GM18858 (cell line): Measurements from ENCODE around the gene OSBPL3.
"Not testable (repeated sequence)": the region's sequence is repeated elsewhere in the genome, so short reads cannot be mapped to it uniquely, and the experiment has no call there.

Experiments used
- ATAC-seq: cut with Tn5 transposase; IDR thresholded peaks from one replicate; pipeline ENCODE4 v1.9.1; 2021; ENCODE audit not compliant: unreplicated experiment

The OSBPL3 gene

DNA sequence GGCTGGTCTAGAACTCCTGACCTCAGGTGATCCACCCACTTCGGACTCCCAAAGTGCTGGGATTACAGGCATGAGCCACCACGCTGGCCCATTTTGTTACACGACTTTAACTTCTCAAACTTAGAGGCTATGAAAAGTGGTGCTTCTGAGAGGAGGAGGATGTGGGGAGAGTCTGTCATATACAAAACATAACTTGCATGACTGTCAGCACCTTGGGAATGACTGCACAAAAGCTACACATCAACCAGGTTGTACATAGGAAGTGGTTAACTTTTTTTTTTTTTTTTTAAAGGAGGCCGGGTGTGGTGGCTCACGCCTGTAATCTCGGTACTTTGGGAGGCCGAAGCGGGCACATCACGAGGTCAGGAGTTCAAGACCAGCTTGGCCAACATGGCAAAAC, 179.3 kb downstream of the OSBPL3 start:
- ATAC-seq, result no peak

DNA sequence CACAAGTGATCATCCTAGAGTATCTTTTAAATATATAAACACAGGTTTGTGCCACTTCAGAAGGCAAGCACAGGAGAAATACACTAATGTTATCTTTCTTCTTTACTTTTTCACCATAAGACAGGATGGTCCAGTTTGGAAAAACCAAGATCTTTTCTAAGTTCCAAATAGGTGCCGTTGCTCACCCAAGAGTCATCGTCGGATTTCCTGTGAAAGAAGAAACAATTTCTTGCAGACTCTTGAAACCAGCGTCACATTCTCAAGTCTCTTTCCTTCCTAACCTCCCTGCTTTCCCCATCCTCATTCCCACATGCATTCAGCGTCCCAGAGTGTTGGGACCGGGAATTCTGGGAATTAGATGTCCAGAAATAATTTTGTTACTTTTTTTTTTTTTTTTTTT, 179.9 kb downstream of the OSBPL3 start:
- no peak for ATAC-seq

DNA sequence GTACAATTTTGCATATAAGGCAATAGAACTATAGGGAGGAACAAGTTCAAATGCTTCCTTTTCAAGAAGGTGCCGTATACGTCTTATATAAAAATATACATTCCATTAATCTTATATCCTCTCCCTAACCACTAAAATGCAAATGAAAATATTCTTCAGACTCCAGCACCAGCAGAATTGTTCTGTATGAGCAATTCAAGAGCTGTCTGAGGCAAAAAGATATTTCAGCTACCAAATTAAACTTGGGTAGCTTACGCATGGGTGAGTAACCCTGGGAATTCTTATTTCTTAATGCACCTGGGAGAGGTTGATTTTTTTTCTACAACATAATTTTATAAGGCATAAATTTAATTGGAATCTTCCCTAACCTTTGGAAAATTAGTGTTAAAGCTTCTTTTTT, 180.5 kb downstream of the OSBPL3 start:
- ATAC-seq, result no peak

DNA sequence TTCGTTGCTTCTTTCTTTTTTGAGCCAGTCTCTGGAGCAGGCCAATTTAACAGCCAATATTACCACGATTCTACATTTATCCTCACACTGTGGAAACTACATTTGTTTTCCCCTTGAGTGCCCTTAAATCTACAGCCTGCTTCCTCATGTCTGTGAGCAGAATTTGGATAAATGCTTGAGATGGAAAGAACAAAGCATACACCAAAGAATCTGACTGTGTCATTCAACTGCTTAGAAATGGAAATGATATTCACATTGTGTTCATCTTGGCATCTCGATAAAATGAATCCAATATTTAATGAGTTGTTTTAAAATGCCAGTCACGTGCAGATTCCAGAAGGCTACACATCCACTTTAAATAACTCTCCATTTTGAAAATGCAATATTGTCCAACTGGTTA, 181.7 kb downstream of the OSBPL3 start:
- ATAC-seq, result no peak

- ATAC-seq, result no peak
Observed at GRCh38 chr7:24797270-24797669, 182.7 kb downstream of the OSBPL3 start.

DNA sequence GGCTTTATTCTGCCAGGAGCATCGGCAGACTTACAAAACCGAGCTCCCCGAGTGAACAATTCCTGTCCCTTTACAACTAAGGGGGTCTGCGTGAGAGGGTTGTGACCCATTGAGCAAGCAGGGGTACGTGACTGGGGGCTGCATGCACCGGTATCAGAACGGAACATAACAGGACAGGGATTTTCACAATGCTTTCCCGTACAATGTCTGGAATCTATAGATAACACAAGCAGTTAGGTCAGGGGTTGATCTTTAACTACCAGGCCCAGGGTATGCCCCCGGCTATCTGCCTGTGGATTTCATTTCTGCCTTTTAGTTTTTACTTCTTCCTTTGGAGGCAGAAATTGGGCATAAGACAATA, 184.6 kb downstream of the OSBPL3 start:
- no peak for ATAC-seq

- not testable (repeated sequence) for ATAC-seq
Observed at GRCh38 chr7:24794751-24795406, 185.1 kb downstream of the OSBPL3 start.

- ATAC-seq, result no peak
Observed at GRCh38 chr7:24793982-24794648, 185.9 kb downstream of the OSBPL3 start.

DNA sequence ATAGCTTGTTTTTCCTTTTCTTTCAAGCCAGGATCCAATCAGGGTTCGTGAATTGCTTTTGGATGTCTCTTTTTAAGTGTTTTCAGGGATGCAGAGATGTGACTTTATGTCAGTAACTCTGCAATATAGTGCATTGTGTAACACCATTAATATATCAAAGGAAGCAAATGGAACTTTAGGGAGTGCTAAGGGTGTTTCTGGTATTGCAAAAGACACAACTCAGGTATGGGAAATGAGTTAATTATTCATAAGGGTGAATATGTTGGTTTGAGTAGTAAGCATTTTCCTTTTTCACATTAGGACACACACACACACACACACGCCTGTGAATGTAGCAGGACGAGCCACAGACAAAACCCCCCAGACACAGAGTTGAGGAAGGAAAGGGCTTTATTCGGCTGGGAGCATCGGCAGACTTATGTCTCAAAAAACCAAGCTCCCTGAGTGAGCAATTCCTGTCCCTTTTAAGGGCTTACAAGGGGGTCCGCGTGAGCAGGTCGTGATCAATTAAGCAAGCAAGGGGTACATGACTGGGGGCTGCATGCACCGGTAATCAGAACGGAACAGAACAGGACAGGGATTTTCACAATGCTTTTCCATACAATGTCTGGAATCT, 190.9 kb downstream of the OSBPL3 start:
- ATAC-seq, result no peak

DNA sequence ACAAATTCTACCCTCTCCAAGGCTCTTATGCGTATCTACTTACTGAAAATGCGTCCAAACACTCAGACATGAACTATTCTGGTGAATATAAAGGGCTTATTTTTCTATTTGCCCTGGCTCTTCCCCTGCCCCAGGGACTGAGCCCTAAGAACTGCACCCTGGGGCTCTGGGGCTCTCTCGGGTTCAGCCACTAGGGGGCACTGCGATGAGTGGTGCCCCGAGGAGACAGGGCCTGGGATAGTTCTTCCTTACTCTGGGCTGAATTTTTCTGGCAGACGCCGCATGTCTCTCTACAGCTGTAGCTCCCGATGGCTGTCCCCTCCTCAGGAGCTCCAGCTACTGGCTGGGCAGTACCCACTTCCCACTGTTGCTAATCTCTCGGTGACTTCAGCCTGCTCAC, 191.9 kb downstream of the OSBPL3 start:
- ATAC-seq, result no peak

GRCh38 chr7:24786941-24787340, 193.0 kb downstream of the OSBPL3 start:
- no peak for ATAC-seq

GRCh38 chr7:24786306-24786705, 193.7 kb downstream of the OSBPL3 start:
- ATAC-seq, result no peak

DNA sequence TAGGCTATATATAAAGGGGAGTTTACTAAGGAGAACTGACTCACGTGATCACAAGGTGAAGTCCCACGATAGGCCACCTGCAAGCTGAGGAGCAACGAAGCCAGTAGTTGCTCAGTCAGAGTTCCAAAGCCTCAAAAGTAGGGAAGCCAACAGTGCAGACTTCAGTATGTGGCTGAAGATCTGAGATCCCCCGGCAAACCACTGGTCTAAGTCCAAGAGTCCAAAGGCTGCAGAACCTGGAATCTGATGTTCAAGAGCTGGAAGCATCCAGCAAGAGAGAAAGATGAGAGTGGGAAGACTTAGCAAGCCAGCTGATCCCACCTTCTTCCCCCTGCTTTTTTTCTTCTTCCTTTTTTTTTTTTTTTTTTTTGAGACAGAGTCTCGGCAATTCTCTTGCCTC, 195.7 kb downstream of the OSBPL3 start:
- ATAC-seq, result no peak

GRCh38 chr7:24783698-24784097, 196.3 kb downstream of the OSBPL3 start:
- ATAC-seq, result no peak

GRCh38 chr7:24781106-24781505, 198.9 kb downstream of the OSBPL3 start:
- ATAC-seq, result no peak

GRCh38 chr7:24779283-24779655, 200.7 kb downstream of the OSBPL3 start:
- no peak for ATAC-seq

DNA sequence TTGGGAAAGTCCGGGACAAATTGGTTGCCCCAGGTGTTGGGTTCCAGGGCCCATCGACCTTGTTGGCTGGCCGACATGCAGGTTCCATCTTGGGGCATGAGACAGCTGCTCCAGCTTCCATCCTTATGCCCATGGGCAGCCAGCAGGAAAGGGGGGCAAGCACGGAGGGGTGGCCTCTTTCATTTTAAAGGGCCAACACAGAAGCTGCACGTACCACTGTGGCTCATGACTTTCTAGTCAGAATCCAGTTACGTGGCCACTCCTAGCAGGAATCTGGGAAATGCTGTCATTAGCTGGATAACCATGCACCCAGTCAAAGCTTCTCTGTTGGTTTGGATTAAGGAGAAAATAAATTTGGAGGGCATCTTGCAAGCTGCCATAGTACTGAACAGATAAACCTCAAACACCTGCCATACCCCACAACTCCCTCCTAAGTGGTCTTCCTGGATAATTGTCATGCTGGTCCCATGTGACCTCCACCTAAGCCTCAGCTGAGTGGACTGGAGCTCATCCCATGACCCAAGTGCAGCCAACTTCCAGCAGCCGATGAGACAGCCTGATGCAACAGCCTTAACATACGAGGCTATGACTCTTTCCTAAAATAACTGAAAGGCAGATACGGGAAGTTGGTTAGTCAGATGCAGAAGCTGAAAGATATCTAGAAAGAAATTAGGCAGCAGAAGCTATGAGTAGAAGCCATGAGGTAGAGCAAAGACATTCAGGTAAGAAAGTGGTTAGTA, 201.3 kb downstream of the OSBPL3 start:
- peak; percentile 66 for ATAC-seq

DNA sequence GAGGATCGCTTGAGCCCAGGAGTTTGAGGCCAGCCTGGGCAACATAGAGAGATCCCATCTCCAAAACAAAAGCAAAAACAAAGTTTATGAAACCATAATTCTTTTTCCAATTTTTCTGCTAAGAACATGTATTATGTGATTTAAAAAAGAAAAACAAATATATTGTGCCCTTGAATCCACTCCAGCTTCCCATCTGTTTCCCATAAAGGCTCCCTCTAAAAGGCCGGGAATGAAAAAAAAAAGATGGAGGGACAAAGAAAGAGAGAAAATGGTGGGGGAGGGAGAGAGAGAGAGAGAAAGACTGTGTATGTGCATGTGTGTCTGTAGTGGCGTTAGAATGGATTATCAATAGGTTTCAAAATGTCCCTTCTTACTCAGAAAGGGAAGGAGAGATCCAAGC, 202.2 kb downstream of the OSBPL3 start:
- no peak for ATAC-seq

- ATAC-seq, result no peak
Observed at GRCh38 chr7:24773646-24774045, 206.3 kb downstream of the OSBPL3 start.

DNA sequence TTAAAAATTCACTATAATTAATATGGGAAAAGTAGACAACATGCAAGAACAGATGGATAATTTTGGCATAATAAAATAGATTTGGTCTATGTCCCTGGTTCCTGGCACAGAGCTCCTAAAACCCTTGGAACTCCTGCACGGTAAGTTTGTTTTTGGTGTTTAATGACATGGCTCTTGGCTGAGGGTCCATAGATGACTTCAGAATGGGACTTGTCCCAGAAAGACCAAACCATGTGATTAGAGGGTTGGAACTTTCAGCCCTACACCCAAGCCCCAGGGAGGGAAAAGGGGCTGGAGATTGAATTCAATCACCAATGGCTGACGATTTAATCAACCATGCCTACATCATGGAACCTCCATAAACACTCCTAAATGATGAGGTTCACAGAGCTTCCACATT, 210.1 kb downstream of the OSBPL3 start:
- no peak for ATAC-seq

- ATAC-seq, result no peak
Observed at GRCh38 chr7:24769014-24769830, 210.8 kb downstream of the OSBPL3 start.
